HepG2 (cell line): Measurements from ENCODE around the gene S100A9. TPM values are rescaled to one million over a fixed set of nuclear protein-coding genes. Genes with fewer than 3 reads are reported as not detected.

ENCODE experiments used
- ATAC-seq: fragments of 200-7000 bp; cut with Tn5 transposase; 3 replicates; pipeline ENCODE4 v1.9.1; 2020; ENCODE audit warnings: mild to moderate bottlenecking, moderate library complexity
- BruUV-seq: library from RNA; stranded (reverse); fragments of 400-500 nt; replicated peaks from 2 replicates; lab custom pipeline; 2021; lab: Mats Ljungman, UMichigan
- CTCF ChIA-PET: fragments of 300-600 bp; formaldehyde crosslinking; extraction: SDS; loops from one replicate; lab custom pipeline; 2021; ENCODE audit warnings: low total read pairs, inconsistent platforms, low intra/inter-chr PET ratio; lab: Yijun Ruan, JAX
- POLR2A ChIA-PET: fragments of 350-600 bp; sonication (Branson Sonifier 250); formaldehyde crosslinking; loops from one replicate; lab custom pipeline; 2020; ENCODE audit warnings: antibody characterized with exemption, inconsistent platforms; lab: Yijun Ruan, JAX
- DNase-seq: peaks from one replicate; pipeline ENCODE4 v3.0.0-alpha.2; 2015; ENCODE audit warnings: low spot score
- FAIRE-seq: peaks from 3 replicates; lab custom pipeline; 2011; peaks lifted over from hg19 to GRCh38; lab: Jason Lieb, UNC
- H2AFZ ChIP-seq: one replicate; pipeline ENCODE4 v1.6.1; 2011; ENCODE audit warnings: low read length, inconsistent platforms
- H3K27ac ChIP-seq: fragments of 300-600 bp; 3 replicates; pipeline ENCODE4 v1.8.0; 2011; ENCODE audit warnings: mixed run types, mild to moderate bottlenecking, mixed read lengths, low read length, inconsistent platforms; ENCODE audit not compliant: insufficient read depth; ENCODE audit errors: extremely low read length
- H3K27me3 ChIP-seq, 2 experiments: fragments of 200-600 bp in 1 of 2; 2 replicates in 1 of 2; 3 replicates in 1 of 2; pipeline versions ENCODE4 v1.6.0 to v1.8.0; 2011; ENCODE audit warnings: low read length in 2 of 2, mild to moderate bottlenecking in 2 of 2, moderate library complexity in 2 of 2, inconsistent platforms in 1 of 2; ENCODE audit not compliant: insufficient read depth in 2 of 2, control insufficient read depth in 1 of 2
- H3K36me3 ChIP-seq, 2 experiments: fragments of 200-600 bp in 1 of 2; replicated peaks in 1 of 2; 2 replicates in 1 of 2; 3 replicates in 1 of 2; pipeline versions ENCODE4 v1.5.1 to v1.8.0; 2011; ENCODE audit warnings: low read length in 2 of 2, inconsistent platforms in 1 of 2; ENCODE audit not compliant: insufficient read depth in 2 of 2, control insufficient read depth in 1 of 2
- H3K4me1 ChIP-seq: 2 replicates; pipeline ENCODE4 v1.5.1; 2012; ENCODE audit warnings: low read length, inconsistent platforms; ENCODE audit not compliant: insufficient read depth
- H3K4me2 ChIP-seq: 2 replicates; pipeline ENCODE4 v1.6.0; 2011; ENCODE audit warnings: low read depth, low read length, inconsistent platforms
- H3K4me3 ChIP-seq, 3 experiments: fragments of 200-600 bp in 1 of 3; sonication (generic), shearing (Covaris generic) in 1 of 3; replicated peaks in 1 of 3; 2 replicates each; pipeline ENCODE4 v1.5.1; 2011 to 2016; ENCODE audit warnings: low read length in 3 of 3, inconsistent platforms in 2 of 3, low read depth in 2 of 3, mild to moderate bottlenecking in 2 of 3, control low read depth in 1 of 3, mixed read lengths in 1 of 3; ENCODE audit not compliant: insufficient read depth in 1 of 3
- H3K79me2 ChIP-seq: one replicate; pipeline ENCODE4 v1.6.1; 2011; ENCODE audit warnings: low read length, inconsistent platforms; ENCODE audit not compliant: insufficient read depth
- H3K9ac ChIP-seq: 2 replicates; pipeline ENCODE4 v1.6.0; 2011; ENCODE audit warnings: mild to moderate bottlenecking, low read depth, low read length, inconsistent platforms; ENCODE audit not compliant: insufficient read depth
- H3K9me3 ChIP-seq: 2 replicates; pipeline ENCODE4 v1.5.1; 2012; ENCODE audit warnings: mild to moderate bottlenecking, low read length
- H4K20me1 ChIP-seq: 2 replicates; pipeline ENCODE4 v1.6.0; 2011; ENCODE audit warnings: inconsistent platforms, mild to moderate bottlenecking, low read length, moderate library complexity; ENCODE audit not compliant: insufficient read depth
- DNMT1 ChIP-seq: sonication (generic); formaldehyde crosslinking; IDR thresholded peaks from 2 replicates; pipeline ENCODE4 v1.5.1; 2020; ENCODE audit warnings: mild to moderate bottlenecking, missing genetic modification reagents
- HOXA7 ChIP-seq: sonication (generic); formaldehyde crosslinking; IDR thresholded peaks from 2 replicates; pipeline ENCODE4 v1.8.1; 2022; ENCODE audit warnings: mild to moderate bottlenecking, missing genetic modification reagents, moderate library complexity
- KLF9 ChIP-seq: IDR thresholded peaks from 2 replicates; pipeline ENCODE4 v1.6.1; 2016; ENCODE audit warnings: low read depth
- NFIB ChIP-seq: sonication (generic); formaldehyde crosslinking; IDR thresholded peaks from 2 replicates; pipeline ENCODE4 v1.9.0; 2021; ENCODE audit warnings: missing genetic modification reagents, mild to moderate bottlenecking, borderline replicate concordance
- POLR2AphosphoS5 ChIP-seq: IDR thresholded peaks from 2 replicates; pipeline ENCODE4 v1.6.1; 2012; ENCODE audit warnings: low read depth, low read length
- SETDB1 ChIP-seq: sonication (generic); formaldehyde crosslinking; IDR thresholded peaks from 2 replicates; pipeline ENCODE4 v1.5.1; 2020; ENCODE audit warnings: missing genetic modification reagents, mild to moderate bottlenecking, borderline replicate concordance
- SMAD1 ChIP-seq: sonication (generic); formaldehyde crosslinking; IDR thresholded peaks from 2 replicates; pipeline ENCODE4 v1.4.0; 2020; ENCODE audit warnings: missing genetic modification reagents, low read depth, mild to moderate bottlenecking, borderline replicate concordance
- TFDP2 ChIP-seq: sonication (generic); formaldehyde crosslinking; IDR thresholded peaks from 2 replicates; pipeline ENCODE4 v1.4.0; 2020; ENCODE audit warnings: missing genetic modification reagents
- ZBTB49 ChIP-seq: sonication (generic); formaldehyde crosslinking; IDR thresholded peaks from 2 replicates; pipeline ENCODE4 v1.4.0; 2020; ENCODE audit warnings: missing genetic modification reagents, borderline replicate concordance
- ZFX ChIP-seq: sonication (generic); formaldehyde crosslinking; IDR thresholded peaks from 2 replicates; pipeline ENCODE4 v1.4.0; 2020; ENCODE audit warnings: mild to moderate bottlenecking, low read depth, missing genetic modification reagents, moderate library complexity
- ZNF121 ChIP-seq: sonication (generic); formaldehyde crosslinking; IDR thresholded peaks from 2 replicates; pipeline ENCODE4 v1.5.0; 2020; ENCODE audit warnings: mild to moderate bottlenecking, missing genetic modification reagents
- ZNF20 ChIP-seq: sonication (generic); formaldehyde crosslinking; IDR thresholded peaks from 2 replicates; pipeline ENCODE4 v1.4.0; 2020; ENCODE audit warnings: mild to moderate bottlenecking, moderate library complexity, missing genetic modification reagents
- ZNF451 ChIP-seq: sonication (generic); formaldehyde crosslinking; IDR thresholded peaks from 2 replicates; pipeline ENCODE4 v1.5.0; 2020; ENCODE audit warnings: mild to moderate bottlenecking, missing genetic modification reagents
- ZNF512 ChIP-seq: sonication (generic); formaldehyde crosslinking; IDR thresholded peaks from 2 replicates; pipeline ENCODE4 v1.4.0; 2020; ENCODE audit warnings: mild to moderate bottlenecking, missing genetic modification reagents
- ZNF513 ChIP-seq: sonication (generic); formaldehyde crosslinking; conservative IDR thresholded peaks from 2 replicates; pipeline ENCODE4 v1.5.0; 2020; ENCODE audit warnings: missing genetic modification reagents
- ZNF616 ChIP-seq: sonication (generic); formaldehyde crosslinking; IDR thresholded peaks from 2 replicates; pipeline ENCODE4 v1.5.0; 2020; ENCODE audit warnings: low read depth, mild to moderate bottlenecking, missing genetic modification reagents
- ZSCAN22 ChIP-seq: sonication (generic); formaldehyde crosslinking; IDR thresholded peaks from 2 replicates; pipeline ENCODE4 v1.4.0; 2020; ENCODE audit warnings: mild to moderate bottlenecking, missing genetic modification reagents
- WGBS: methylation state at CpG from one replicate; pipeline ENCODE4 v1.1.6; 2017; ENCODE audit warnings: low lambda C conversion rate; 5-methylcytosine and 5-hydroxymethylcytosine counted together
- in situ Hi-C: cut with HindIII; loops from 2 replicates; pipeline ENCODE4 v1.10.0; 2017; ENCODE audit warnings: low pct_unique_long_range_greater_than_20kb; ENCODE audit not compliant: extremely low pct_ligation_motif_present
- intact Hi-C: fragments of 100-400 bp; cut with micrococcal nuclease; formaldehyde crosslinking; loops from one replicate; pipeline ENCODE4 v1.10.0; 2022; ENCODE audit not compliant: unreplicated experiment
- polyA plus RNA-seq, 8 experiments: library from polyadenylated mRNA; depleted of rRNA in 3 of 8; stranded (reverse) in 7 of 8; unstranded in 1 of 8; fragments of >200 nt; fragmentation: Illumina TruSeq in 4 of 8; extraction: Trizol in 4 of 8; gene quantifications; 2 replicates each; pipeline versions ENCODE4 v1.2.1 to v1.2.3, GENCODE V29; 2011 to 2016; ENCODE audit warnings: low read depth in 4 of 8, missing spikeins in 1 of 8, mixed read lengths in 1 of 8; ENCODE audit not compliant: insufficient read depth in 1 of 8
- total RNA-seq, 5 experiments: library from RNA; depleted of rRNA; stranded (reverse); fragments of >200 nt; fragmentation: Illumina TruSeq; extraction: Trizol; gene quantifications; 2 replicates each; pipeline ENCODE4 v1.2.3, GENCODE V29; 2016; ENCODE audit warnings: low read depth in 1 of 5

The S100A9 gene
- total and polyA plus RNA-seq, 2 of the 13 experiments (the other 11 are each of a cell fraction or from before 2014, with no cell fraction given): 0.31 to 0.69 TPM

GRCh38 chr1:153344718-153345025, 13.0 kb upstream of the S100A9 start:
- Histone ChIP-seq H3K4me2 (no peak overlapping the region), H3K79me2 (no peaks in the 10 kb centered on the region)
- no TSS peak for BruUV-seq
- DNase-seq: no peak
- TF ChIP-seq ZNF512 (no peak), ZNF616 (CRISPR knock-in tag) (no peak), ZBTB49 (no peak), SETDB1 (CRISPR knock-in tag) (no peak), ZNF451 (CRISPR knock-in tag) (no peak), DNMT1 (CRISPR knock-in tag) (no peak), ZSCAN22 (CRISPR knock-in tag) (no peak), ZNF513 (CRISPR knock-in tag) (no peak), KLF9 (CRISPR knock-in tag) (no peak), TFDP2 (no peak), ZNF20 (CRISPR knock-in tag) (no peak), ZFX (CRISPR knock-in tag) (no peak), NFIB (CRISPR knock-in tag) (no peak), HOXA7 (CRISPR knock-in tag) (no peak), ZNF121 (CRISPR knock-in tag) (no peak), SMAD1 (no peak), POLR2AphosphoS5 (no peak)
- TF ChIP-seq, all 625 proteins: peak for 0
- 0% methylated on average over 3 of the region's 3 CpGs for WGBS
- POLR2A ChIA-PET: no interaction called here
- ATAC-seq: no peak
- no peak for FAIRE-seq
- H3K4me1 ChIP-seq: no peaks in the 10 kb centered on the region
- H2AFZ ChIP-seq: no peak overlapping the region
- no peaks in the 10 kb centered on the region for H3K36me3 ChIP-seq
- H4K20me1 ChIP-seq: no peaks in the 10 kb centered on the region
- CTCF ChIA-PET: no interaction called here
- no peaks in the 10 kb centered on the region for H3K9me3 ChIP-seq
- H3K9ac ChIP-seq: no peak overlapping the region
- in situ Hi-C loops (loop anchor here (5.0 kb wide), 1 partner anchor 153 kb away; no protein-coding TSS in a partner anchor), intact Hi-C loops (no loop called here)
- peaks cover 2 to 6% of the 10 kb centered on the region in 2 experiments; a peak in 2 of 5 replicates for H3K27me3 ChIP-seq
- H3K27ac ChIP-seq: no peak overlapping the region
- H3K4me3 ChIP-seq: no peak overlapping the region
